Effector CD4-positive, alpha-beta T cell (primary cell): Measurements from ENCODE around the gene TK1.
"Not testable (repeated sequence)": the region's sequence is repeated elsewhere in the genome, so short reads cannot be mapped to it uniquely, and the experiment has no call there.

ENCODE experiments used
- DNase-seq: peaks from one replicate; pipeline ENCODE4 v3.0.0-alpha.2; 2020
- total RNA-seq: gene quantifications from one replicate; lab custom pipeline; 2026; lab: John Stamatoyannopoulos, UW

Gene TK1, protein sequence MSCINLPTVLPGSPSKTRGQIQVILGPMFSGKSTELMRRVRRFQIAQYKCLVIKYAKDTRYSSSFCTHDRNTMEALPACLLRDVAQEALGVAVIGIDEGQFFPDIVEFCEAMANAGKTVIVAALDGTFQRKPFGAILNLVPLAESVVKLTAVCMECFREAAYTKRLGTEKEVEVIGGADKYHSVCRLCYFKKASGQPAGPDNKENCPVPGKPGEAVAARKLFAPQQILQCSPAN
- total RNA-seq, result 0.75 reads per million

DNA sequence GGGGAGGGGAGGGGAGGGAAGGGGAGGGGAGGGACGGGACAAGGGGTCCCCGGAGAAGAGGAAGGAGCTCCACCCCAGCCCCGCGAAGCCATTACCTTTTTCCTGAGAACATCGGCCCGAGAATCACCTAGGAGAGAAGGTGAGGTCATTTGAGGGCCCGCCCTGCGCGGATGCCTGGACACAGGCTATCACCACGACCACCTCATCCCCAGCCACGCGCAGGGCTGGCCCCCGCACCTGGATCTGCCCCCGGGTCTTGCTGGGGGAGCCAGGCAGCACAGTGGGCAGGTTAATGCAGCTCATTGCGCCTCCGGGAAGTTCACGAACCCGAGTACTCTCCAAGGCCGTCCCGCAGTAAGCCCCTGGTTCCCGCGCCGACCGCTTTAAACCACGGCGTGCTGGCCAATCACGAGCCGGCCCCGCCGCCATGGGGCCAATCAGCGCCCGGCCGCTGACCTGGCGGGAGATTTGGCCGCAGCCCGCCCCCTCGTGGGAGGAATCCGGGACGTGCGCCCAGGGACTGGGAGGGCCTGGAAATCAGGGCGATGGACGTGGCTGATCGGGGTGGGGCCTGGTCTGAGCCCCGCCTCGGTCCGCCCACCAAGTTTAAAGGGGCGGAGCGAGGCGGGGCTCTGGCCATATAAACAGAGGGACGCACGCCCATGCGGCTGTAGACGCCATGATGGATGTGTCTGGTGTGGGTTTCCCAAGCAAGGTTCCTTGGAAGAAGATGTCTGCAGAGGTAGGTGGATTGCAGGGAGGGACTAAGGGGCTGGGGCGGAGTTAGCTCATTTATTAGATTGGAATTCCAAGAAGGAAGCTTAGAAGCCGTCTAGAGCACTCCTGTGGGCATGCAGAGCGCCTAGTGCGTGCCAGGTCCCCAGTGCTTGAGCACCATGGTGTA, at the start of gene TK1, which contains the start of gene AFMID:
TK1 (minus strand) TSS at position 361 of the 904 bp plus-strand sequence; CDS start at position 303, 58 bp downstream.
AFMID (plus strand) TSS at position 671 of the 904 bp plus-strand sequence; CDS start at position 680, 9 bp downstream.
- DNase-seq, result peak; percentile 68

DNA sequence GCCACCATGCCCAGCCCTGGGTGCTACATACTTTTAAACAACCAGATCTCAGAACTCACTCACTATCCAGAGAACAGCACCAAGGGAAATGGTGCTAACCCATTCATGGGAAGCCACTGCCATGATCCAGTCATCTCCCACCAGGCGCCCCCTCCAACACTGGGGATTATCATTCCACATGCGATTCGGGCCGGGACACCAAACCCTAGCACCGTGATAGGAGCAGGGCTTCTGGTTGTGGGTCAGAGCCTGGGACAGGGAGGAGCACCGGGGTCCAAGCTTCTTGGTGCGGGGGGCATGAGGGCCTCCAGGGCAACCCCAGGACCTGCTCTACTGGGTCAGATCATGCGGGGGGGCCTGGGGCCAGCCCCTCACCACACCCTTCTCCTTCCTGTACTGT, 49.0 kb upstream of the TK1 start:
- DNase-seq, result no peak

DNA sequence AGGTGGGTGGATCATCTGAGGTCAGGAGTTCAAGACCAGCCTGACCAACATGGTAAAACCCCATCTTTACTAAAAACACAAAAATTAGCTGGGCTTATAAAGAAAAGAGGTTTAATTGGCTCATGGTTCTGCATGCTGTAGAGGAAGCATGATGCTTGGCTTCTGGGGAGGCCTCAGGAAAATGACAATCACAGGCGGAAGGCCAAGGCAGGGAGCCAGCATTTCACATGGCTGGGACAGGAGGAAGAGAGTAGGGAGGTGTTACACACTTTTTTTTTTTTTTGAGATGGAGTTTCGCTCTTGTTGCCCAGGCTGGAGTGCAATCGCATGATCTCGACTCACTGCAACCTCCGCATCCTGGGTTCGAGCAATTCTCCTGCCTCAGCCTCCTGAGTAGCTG, 48.2 kb upstream of the TK1 start:
- DNase-seq, result not testable (repeated sequence)

DNA sequence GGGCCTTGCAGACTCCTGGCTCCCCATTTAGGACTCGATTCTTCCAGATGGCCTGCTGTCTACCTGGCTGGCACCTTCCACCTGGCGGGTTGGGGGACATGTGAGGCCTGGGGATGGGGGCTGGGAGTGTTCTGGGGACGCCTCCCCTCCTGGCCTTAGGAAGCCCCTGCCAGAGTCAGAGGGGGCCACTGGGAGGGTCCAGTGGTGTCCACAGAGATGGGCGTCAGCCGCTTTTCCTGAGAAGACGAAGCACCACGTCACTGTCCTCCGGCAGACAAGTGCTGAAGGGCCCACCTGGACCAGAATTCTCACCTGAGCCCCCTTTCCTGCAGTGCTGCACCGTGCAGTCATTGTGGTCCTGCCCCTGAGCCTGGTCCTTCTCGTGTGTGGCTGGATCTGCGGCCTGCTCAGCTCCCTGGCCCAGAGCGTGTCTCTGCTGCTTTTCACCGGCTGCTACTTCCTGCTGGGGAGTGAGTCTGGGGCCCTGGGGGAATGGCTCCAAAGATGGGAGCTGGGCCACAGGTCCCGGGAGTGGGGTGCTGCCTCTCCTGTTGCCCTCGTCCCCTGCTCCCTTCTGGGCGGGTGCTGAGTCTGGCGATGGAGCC, 47.5 kb upstream of the TK1 start:
- no peak for DNase-seq

DNA sequence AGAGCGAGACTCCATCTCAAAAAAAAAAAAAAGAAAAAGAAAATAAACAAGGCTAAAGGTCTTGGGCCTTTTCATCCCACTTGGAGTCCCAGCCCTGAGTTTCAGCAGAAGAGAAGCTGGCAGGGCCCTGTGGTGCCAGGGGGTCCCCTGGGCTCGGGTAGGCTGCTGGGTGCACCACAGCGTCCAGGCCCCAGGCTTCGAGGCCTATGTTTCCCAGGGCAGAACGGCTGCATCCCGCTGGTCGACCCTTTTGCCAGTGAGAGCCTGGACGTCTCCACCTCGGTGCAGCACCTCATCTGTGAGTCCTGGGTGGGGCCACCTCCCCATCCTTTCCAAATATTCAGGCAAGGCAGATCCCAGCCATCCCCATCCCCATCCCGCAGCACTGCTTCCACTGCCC, 46.8 kb upstream of the TK1 start:
- DNase-seq, result no peak

DNA sequence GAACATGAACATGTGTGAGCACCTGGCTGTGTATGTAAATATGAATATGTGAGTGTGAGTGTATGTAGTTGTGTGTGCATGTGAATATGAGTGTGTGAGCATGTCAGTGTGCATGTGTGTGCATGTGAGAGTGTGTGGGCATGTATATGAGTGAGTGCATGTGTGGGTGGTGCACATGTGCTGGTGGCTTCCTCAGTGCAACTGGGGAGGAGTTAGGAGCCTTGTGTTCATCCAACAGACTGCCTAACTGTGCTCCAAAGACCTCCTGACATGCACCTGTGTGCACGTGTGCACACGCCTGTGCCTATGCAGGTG, 46.0 kb upstream of the TK1 start:
- DNase-seq, result no peak

DNA sequence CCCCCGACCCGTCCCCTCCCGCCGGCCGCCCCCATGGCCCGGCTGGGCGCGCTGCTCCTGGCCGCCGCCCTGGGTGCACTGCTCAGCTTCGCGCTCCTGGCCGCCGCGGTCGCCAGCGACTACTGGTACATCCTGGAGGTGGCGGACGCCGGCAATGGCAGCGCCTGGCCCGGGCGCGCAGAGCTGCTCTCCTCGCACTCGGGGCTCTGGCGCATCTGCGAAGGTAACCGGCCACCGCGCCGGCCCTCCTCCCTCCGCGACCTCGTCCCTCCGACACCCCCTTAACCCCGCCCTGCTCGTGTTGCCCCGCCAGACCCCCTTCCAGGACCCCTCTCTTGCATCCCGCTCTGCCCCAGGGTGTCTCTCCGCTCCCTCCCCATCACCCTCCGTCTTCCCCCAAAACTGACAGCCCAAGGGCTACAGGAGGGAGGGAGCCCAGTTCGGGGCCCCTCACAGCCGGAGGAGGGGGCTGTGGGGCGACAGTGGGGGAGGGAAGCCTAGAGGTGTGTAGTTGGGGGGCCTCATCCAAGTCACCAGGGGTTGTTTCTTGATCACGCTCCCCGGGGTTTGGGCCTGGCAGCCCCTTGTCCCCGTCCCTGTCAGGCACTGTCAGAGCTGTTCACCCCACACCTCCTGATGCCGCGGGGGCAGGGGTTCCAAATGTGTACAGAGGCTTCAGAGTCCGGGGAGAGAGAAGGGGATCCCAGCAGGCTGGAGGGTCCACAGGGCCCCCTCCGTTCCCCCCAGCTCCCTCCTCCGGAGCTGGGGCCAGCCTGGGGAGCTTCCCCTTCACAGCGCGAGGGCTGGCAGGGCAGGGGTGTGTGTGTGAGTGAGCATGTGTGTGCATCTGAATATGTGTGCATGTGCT, 45.4 kb upstream of the TK1 start:
- no peak for DNase-seq

DNA sequence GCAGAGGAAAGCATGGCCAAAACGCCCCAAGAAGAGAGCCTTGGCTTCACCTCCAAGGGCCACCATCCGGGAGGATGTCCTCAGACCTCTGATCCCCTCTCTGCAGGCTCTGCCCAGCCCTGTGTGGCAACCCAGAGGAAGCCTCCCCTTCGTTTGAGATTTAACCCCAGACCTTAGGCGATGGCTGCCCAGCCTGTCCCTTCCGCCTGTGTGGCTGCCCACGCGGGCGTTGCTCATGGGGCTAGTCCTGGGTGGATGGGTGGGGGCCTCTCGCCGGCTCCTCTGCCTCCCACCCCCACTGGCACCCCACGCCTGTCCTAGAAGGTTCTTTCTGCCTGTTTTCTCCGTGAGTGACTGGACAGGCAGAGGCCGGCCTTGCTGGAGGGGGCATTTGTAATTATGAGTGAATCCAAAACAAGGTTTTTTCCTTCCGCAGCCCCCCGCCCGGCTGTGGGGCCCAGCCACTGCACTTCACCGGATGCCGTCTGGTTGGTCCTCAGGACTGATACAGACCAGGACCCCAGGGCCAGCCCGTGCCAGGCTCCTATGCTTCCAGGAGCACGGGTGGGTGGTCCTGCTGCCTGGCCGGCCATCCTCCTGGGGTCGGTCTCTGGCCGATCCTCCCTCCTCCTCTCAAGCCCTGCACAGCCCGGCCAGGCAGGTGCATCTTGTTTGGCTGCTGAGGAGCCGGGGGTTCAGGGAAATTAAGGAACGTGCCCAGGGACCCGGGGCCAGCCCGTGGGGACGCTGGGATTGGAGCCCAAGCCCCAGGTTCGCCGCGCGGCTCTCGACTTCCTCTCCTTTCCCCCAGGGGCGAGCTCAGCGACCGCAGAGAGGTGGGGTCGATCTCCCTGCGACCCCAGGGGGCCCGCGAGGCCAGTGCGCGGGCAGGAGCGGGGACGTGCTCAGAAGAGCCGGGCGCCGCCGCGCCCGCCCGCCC, 44.4 kb upstream of the TK1 start, which contains the start of gene TMEM235:
TMEM235 (plus strand) TSS at position 636 of the 940 bp plus-strand sequence. CDS start 393 bp downstream, outside the sequence.
- no peak for DNase-seq

DNA sequence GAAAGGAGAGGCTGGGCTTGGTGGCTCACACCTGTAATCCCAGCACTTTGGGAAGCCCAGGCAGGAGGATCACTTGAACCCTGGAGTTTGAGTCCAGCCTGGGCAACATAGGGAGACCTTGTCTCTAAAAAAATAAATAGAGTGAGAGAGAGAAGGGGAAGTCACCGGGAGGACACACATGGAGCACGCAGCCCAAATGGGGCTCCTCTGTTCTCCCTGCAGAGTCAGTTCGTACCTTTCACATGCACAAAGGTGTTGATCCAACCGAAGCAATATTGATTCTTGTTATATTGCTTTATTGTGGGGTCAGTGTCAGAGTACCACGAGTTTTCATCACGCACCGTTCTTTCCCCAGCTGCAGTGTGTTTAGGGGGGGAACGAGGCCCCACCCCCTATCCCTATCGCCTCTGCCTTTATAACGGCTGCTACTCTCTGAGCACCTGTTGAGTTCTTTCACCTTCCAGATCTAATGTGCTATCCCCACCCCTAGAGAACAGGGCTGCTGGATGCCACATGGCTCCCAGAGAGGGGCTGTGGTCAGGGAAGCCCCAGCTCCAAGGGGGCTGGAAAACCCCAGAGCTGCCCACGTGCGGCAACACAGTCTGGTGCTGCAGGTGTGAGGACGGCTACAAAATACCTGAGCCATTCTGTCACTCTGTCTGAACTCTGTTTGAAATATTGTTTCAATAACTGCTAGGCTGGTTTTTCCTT, 43.6 kb upstream of the TK1 start:
- DNase-seq, result no peak

DNA sequence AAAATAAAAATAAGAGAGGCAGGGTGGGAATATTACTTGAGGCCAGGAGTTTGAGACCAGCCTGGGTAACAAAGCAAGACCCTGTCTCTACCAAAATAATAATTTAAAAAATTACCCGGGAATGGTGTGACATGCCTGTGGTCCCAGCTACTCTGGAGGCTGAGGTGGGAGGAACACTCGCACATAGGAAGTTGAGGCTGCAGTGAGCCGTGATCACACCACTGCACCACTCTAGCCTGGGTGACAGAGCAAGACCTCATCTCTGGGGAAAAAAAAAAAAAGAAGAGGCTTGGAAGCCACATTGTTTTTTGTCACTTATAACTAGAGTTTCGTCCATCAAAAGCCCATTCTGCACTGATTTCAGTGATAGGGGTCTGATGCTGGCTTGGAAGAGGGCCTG, 41.3 kb upstream of the TK1 start:
- DNase-seq, result no peak

DNA sequence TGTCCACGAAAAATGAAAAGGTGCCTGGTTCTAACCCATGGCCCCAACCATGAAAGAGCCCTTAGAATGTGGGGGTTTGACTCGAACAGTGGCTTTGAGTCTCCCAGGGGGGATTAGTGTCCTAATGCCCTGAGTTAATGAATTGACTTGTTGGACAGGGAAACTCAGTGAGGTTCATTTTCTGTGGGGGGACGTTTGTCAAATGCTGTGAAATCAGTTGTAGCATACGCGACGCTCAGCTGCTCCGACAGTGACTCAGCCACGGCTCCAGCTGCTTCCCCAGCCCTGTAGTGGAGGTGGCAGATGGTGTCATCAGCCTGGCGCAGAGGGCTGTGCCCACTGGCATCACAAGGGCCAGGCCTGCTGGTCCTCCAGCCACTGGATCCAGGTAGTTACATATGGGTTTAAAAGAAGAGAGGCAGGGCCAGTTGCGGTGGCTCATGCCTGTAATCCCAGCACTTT, 40.6 kb upstream of the TK1 start:
- DNase-seq, result no peak

DNA sequence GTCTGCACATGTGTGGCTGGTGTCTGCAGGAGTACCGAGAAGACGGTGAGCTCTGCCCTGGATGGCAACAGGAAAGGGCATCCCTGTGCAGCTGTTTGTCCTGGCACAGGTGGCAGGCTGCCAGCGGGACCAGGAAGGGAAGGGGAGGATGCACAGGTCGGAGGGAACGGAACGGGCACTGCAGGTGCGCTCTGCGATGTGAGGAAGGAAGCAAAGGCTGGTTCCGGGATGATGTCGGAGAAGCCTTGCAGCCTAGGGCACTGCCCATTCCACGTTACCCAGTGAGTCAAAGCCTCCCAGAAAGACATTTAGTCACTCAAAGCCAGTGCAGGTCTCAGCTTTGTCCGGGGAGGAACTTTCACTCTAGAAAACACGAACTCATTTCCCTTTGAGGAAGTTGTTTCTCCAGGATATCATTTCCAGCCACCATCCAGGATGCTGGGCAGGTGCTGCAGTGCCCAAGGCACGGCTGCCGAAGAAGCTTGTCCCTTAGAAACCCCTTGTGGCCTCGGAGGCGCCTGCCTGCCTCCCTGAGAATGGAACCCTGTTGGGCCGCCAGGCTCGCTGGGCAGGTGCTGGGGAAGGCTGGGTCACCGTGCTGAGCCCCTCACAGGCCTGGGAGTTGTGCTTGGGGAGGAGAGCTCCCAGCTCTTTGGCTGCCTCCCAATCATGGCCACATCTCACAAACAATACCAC, 40.1 kb upstream of the TK1 start:
- DNase-seq, result no peak

DNA sequence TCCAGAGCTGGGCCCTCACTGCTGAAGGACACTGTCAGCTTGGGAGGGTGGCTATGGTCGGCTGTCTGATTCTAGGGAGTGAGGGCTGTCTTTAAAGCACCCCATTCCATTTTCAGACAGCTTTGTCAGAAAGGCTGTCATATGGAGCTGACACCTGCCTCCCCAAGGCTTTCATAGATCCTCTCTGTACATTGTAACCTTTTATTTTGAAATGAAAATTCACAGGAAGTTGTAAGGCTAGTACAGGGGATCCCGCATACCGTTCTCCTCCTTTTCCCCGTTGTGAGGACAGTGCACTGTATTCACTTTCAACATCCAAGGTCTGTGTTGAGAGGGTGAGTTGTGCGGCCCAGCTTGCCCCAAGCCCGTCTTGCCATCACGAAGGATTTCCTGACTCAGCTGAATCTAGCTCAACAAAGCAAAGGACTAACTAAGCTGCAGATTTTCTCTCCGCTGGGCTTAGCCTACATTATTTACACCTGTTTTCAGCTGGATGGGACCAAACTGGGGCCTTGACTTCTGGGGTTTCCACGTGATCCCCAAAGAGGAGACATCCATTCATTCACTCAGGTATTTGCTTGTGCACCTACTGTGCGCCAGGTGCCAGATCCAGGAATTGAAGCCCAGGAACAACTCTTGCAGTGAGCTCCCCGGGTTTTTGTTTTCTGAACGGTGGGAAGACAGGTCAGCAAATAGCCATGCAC, 39.4 kb upstream of the TK1 start:
- DNase-seq, result no peak

DNA sequence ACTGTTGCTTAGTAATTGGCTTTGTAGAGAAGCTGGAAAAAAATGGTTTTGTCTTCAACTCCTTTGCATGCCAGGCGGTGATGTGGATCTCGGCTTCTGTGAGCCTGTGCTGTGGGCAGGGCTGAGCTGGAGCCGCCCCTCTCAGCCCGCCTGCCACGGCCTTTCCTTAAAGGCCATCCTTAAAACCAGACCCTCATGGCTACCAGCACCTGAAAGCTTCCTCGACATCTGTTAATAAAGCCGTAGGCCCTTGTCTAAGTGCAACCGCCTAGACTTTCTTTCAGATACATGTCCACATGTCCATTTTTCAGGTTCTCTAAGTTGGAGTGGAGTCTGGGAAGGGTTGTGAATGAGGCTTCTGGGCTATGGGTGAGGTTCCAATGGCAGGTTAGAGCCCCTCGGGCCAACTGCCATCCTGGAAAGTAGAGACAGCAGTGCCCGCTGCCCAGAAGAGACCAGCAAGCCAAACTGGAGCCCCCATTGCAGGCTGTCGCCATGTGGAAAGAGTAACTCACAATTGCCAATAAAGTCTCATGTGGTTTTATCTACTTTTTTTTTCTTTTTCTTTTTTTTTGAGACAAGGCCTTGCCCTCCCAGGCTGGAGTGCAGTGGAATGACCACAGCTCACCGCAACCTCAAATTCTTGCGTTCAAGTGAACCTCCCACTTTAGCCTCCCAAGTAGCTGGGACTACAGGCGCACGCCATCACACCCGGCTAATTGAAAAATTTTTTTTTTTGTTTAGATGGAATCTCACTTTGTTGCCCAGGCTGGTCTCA, 38.4 kb upstream of the TK1 start:
- no peak for DNase-seq

DNA sequence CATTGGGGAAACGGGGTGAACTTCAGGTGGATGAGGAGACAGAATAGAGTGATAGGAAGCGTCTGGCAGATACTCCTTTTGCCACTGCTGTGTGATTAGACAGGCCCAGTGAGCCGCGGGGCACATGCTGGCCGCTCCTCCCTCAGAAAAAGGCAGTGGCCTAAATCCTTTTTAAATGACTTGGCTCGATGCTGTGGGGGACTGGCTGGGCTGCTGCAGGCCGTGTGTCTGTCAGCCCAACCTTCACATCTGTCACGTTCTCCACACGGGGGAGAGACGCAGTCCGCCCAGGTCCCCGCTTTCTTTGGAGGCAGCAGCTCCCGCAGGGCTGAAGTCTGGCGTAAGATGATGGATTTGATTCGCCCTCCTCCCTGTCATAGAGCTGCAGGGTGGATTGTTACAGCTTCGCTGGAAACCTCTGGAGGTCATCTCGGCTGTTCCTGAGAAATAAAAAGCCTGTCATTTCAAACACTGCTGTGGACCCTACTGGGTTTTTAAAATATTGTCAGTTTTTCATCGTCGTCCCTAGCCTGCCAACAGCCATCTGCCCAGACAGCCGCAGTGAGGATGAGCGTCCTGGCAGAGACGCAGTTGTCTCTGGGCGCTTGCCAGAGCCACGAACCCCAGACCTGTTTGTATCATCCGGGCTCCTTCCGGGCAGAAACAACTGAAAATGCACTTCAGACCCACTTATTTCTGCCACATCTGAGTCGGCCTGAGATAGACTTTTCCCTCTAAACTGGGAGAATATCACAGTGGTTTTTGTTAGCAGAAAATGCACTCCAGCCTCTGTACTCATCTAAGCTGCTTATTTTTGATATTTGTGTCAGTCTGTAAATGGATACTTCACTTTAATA, 37.6 kb upstream of the TK1 start:
- DNase-seq, result no peak

DNA sequence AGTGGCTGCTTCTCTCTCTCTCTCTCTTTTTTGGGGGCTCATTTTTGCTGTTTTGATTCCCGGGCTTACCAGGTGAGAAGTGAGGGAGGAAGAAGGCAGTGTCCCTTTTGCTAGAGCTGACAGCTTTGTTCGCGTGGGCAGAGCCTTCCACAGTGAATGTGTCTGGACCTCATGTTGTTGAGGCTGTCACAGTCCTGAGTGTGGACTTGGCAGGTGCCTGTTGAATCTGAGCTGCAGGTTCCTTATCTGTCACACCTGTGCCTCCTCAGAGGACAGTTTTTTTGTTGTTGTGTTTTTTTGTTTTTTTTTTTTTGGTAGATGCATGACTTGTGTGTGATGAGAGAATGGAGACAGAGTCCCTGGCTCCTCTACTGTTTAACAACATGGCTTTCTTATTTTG, 36.9 kb upstream of the TK1 start:
- no peak for DNase-seq

DNA sequence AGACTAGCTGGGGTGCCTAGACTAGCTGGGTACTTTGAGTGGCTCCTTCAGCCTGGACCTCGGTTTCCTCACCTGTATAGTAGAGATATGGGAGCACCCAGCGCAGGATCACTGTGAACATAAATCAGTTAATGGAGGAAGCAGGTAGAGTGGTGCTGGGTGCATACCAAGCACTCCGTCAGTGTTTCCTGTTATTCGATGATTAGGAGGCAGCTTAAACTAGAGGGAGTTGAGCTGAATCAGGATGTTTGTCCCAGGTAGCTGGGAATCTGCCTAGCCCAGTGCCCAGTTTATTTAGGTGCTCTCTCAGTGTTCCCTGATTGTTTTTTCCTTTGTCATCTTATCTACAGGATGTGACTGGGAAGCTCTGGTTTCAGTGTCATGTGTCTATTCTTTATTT, 36.2 kb upstream of the TK1 start:
- no peak for DNase-seq
